NCI-H1048 (cell line): ENCODE results near the gene INF2.
A peak's percentile ranks its signal among the peaks of the same experiment; 100 is the strongest.
"Not testable (repeated sequence)": the region's sequence is repeated elsewhere in the genome, so short reads cannot be mapped to it uniquely, and the experiment has no call there.

ENCODE experiments used
- DNase-seq: peaks from one replicate; lab custom pipeline; 2025; lab: John Stamatoyannopoulos, UW

INF2 gene

DNA sequence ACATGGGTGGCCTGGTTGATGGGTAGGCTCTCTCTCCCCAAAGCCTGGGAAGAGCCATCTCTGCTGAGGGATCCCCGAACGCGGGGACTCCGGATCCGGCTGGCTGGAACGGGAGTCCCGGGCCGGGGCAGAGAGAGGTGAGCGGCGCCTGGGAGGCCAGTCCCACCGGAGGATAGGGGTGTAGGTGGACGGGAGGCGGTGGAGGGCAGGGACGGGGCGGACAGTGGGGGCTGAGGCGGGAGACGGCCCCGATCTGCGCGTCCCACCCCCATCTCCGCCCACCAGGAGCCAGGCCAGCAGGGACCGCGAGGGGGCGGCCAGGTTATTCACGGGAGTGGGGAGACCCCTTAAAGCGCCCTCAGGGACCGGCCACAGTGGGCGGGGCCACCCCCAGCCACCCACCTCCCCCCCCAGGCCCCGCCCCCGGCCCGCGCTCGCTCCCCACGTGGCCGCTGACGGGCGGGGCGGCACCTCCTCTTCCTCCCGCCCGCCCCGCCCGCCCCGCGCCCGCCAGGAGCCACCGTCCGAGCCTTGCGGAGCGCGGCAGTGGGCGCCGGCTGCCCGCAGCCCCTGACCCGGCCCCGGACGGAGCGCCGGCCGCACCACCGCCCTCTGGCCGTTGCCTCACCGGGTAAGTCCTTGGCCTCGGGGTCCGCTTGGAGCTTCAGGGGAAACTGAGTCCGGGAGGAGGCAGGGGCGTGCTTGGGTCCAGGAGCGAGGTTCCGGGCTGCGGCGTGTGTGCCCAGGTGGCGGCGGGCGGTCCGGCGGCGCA is at the start of gene INF2:
Gene INF2 (plus strand): TSS at position 510 of the 772 bp plus-strand sequence. CDS start 11,748 bp downstream, outside the sequence.
- DNase-seq = no peak

DNA sequence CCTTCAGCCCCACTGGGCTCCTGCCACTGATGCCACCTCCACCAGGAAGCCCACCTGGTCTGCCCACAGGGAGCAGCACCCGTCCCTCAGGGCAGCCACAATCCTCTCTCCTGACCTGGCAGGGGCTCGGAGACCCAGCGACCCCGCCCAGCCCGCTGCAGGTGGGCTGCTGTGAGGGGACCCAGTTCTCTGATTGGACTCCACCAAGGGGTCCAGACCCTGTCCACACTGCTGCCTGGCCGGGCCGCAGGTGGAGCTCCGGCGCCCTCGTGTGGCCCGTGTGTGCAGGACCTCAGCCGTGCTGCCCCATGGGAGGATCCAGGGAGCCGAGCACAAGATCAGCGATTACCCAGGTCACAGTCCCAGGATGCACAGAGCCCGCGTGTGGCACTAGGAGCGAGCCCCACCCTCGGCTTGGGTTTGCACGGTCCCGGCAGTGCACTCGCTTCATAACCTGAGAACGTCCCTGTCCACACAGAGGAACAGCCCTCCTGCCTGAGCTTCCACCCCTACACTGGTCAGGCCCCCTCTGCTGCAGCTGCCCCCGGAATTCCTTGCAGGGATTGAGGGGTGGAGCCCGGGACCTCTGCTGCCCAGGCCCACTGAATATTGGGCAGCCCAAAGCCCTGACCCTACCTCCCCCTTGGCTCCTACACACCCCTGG is 49.4 kb upstream of the INF2 start:
- DNase-seq = peak; percentile 8

DNA sequence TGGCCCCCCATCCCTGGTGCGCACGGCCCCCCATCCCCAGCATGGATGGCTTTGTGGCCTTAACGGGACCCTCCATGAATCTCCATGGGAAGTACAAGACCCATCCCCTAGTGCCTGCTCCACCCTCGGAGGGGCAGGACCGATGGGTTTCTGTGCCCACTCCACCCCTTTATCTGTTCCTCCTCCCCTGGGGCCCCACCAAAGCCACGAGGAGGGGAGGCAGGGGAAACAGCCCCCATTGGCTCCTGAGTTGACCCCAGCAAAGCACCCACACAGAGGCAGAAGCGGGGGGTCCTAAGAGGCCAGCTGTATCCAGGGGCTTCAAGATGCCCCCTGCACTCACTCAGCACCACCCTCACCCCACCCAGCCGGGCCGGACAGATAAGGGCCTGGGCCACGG is 48.7 kb upstream of the INF2 start:
- DNase-seq = no peak

DNA sequence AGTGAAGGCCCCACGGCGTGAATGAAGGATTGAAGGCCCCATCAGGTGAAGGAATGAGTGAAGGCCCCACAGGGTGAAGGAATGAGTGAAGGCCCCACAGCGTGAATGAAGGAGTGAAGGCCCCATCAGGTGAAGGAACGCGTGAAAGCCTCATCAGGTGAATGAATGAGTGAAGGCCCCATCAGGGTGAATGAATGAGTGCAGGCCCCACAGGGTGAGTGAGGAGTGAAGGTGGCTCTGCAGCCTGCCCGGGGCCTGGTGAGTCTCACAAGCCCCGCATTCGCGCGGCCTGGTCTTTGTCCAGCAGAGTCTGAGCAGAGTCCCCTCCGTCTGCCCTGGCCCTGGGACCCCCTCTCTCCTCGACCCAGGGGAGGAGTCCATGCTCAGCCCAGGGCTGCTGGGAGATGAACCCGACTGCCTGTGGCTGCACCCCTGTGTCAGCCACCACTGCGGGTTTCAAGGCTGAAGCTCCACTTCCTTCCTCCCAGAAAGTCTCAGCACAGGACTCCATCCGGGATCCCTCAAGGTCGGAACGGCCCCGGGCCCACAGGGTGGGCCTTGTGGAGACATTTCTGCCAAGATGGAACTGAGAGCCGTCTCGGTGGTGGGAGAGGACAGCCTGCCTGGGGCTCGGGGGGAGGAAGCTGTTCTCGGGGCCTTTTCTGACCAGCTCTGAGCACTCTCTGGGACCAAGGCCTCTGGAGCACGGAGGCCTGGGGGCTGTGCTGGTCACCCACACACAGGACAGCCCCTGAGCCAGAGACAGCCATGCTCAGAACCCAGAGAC is 47.5 kb upstream of the INF2 start:
- no peak for DNase-seq

DNA sequence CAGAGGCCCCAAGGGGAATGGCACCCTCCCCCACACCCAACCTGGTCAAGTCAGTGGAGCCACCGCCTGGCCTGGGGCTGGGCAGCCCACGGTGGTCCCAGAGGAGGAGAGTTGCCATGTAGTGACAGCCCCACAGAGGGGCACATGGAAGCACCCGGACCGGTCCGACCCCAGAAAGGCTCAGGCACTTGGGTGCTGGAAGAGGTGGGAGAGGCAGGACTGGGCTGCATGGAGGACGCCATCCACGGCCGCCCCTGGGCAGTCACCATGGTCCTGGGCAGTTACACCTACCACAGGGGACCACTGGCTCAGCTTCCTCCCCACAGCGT is 46.9 kb upstream of the INF2 start:
- DNase-seq = no peak

DNA sequence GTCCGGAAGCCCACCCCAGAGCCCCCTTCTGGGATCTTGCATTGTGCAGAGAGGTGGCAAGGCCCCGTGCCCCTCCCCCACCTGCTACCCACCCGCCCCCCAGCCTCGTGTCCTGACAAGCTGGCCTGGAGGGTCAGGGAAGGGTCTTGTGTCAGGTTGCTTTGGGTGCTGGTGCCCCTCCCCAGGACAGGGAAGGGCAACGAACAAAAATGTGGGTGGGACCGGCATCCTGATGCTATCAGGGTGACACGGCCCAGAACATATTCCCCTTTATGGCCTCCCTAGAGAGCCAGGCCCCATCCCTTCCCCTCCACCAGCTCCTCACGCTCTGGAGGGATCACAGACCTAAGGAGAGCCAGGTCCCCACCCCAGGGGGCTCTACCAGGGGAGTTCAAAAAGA is 46.1 kb upstream of the INF2 start:
- DNase-seq = no peak

DNA sequence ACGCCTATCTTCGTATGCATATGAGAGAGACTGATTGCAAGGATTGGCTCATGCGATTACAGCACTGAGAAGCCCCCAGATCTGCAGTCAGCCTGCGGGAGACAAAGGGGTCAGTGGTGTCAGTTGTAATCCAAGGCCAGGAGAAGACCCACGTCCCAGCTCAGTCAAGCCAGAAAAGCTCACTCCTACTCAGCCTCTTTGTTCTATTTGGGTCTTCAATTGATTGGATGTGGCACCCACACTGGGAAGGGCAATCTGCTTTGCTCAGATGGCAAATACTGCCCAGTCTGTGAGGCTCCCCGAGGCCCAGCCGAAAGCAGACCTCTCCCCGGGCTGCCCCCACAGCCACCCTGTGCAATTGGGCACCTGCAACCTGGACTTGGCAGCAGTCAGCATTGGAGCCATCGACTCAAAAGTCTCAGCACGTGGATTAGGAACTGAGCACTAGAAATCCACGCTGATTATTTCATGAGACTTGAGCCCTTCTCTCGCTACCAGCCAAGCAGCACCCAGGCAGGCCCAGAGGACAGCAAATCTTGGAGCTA is 45.3 kb upstream of the INF2 start:
- no peak for DNase-seq

DNA sequence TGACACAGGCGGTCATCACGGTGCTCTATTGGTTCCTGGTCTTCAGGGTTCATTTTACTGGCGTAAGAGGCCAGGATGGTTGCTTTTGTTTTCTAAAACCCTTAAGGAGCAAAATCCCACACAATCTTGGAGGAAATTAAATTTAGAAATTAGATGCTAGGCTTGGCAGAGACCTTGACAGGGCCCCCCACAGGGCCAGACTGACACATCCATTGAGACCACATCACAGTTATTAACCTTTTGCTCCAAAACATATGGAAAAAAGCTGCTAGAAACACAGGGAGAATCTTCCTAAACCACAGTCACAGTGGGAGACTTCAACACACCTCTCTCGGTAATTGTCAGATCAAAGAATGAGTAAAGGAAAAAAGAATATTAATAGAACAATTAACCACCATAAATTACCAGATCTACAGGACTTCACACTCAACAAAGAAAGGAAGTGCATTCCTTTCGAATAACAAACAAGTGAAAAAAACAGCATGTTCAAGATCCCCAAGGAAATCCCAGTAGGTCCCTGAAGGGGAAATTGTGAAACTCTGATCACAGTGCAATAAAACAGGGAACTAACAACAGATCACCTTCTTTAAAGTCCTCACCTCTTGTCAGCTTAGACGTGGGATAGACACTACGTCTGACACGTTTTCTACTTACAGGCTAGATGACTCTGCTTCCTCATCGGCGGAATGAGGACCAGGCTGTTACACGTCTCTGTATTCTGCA is 44.6 kb upstream of the INF2 start:
- DNase-seq = no peak

DNA sequence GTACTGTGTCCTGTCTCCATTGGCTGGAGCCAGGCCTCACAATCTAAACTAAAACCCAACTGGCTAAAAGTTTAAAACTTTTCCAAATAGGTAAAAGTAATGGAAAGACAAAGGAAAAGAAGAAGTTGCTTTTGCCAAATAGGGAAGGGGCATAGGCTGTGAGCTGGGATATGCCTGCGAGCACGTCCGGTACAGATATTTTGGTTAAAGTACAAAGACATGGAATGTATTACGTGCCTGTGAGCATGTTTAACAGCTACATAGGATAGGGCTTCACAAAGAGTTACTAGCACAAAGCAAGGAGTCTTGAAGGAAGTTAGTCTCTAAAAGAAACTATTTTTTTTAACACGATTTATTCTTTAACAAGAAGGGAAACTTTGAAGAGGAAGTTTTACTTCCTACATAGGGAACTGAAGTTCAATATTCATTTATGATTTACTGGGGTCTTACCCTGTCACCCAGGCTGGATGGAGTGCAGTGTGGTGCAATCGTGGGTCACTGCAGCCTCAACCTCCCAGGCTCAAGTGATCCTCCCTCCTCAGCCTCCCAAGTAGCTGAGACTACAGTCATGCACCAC is 41.9 kb upstream of the INF2 start:
- no peak for DNase-seq

DNA sequence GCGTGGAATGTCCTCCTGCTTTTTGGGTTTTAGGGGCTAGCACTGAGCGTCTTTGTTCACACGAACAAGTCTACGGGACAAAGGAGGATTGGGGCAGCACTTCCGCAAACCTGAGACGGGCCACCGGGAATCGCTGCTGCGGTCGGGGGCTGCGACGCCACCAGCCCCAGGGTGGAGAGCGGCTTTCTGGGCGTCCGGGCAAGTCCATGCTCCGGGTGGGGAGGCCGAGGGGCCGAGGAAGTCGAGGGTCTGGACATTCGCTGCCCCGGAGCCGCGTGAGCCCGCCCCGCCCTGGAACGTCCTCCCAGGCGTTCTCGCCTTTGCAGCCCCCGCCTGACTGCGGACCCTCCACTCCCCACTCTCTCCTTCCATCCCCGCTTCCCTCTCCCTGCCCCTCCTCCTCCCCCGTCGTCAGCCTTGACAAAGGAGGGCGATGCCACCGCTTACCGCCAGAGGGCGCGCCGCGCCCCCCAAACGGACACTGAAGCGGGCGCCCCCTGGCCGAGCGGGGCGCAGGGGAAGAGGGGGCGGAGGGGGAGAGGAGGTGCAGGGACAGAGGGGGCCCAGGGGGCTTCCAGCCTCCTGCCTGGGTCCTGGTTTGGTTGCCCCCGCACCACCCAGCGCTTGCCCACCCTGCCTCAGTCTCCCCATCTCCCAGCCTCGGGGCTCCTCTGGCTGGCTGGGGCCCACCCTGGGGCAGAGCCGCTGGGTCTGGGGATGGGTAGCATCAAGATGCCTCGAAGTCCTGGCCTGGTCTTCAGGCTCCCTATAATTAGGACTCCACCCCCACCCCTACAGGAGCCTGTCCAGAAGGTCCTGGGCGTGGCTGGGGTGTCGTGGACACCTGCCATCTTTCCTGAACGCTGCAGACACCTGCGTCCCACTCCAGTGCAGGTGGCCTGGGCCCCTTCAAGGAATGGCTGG is 39.1 kb upstream of the INF2 start:
- no peak for DNase-seq

DNA sequence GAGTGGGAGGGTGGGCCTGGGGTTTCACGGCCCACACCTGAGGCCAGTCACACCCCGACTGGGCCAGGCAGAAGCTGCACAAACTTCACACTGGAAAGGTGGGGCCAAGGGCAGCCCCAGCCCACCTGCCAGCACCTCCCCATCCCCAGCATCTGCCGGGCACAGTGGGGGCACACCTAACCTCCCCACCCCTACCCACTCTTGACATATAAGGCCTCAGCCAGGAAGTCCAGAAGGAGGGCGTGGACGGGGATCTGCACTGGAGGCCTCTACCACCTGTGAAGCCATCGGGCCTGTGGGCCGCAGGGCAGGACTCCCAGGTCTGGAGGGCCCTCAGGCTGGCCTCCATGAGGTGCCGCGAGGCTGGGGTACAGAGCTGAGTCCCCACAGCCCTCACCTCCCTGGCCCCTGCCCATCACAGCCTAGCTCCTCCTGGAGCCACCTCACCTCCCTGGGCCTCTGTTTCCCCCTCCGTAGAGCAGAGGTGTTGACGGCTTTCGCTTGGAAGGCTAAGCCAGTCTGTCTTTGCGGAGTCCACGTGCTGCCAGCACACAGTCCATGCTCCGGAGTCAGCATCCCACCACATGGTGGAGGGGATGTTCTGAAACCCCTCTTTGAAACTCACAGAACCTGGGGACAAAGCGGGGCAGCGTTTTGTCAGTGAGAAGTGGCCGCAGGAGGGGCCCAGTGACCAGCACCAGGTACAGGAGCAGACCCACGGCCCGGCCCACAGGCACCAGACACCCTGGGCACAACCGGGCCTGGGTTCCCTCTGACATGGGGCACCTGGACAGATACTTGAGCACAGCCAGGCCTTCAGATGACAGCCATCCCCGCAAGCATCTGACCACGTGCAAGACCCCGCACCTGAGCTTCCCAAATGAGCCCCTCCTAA is 38.2 kb upstream of the INF2 start:
- no peak for DNase-seq

DNA sequence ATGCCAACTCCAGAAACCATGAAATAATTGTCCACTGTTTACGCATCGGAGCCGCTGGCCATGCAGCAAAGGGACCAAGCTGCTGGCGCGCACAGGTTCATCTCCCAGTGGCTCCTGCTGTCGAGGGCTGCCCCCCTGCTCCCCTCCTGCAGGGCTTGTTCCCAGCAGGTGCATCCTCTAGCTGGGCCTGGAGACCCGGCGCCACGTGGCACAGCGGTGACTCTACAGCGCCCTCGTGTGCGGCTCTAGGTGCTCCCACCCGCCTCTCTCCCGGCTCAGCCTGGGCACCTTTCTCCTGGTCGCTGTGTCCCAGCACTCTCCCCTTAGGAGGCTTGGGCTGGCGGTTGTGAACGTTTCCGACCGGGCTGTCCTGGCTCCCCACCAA is 37.5 kb upstream of the INF2 start:
- no peak for DNase-seq

DNA sequence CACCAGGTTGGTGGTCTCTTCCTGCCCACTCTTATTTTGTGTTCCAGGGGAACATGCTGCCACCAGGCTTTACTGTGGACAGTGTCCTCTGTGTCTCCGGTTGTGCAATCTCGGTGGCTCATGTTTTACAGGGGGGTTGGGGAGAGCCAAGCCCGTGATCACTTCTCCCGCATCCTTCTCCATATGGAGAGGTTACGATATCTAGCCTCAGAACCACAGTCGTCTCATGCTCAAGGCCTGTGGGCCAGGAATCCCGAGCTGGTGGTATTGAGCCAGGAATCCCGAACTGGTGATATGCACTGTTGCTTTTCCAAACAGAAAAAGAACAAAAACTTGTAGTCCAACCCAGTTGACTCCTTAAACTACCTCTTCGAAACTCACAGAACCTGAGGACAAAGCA is 37.0 kb upstream of the INF2 start:
- DNase-seq = no peak

DNA sequence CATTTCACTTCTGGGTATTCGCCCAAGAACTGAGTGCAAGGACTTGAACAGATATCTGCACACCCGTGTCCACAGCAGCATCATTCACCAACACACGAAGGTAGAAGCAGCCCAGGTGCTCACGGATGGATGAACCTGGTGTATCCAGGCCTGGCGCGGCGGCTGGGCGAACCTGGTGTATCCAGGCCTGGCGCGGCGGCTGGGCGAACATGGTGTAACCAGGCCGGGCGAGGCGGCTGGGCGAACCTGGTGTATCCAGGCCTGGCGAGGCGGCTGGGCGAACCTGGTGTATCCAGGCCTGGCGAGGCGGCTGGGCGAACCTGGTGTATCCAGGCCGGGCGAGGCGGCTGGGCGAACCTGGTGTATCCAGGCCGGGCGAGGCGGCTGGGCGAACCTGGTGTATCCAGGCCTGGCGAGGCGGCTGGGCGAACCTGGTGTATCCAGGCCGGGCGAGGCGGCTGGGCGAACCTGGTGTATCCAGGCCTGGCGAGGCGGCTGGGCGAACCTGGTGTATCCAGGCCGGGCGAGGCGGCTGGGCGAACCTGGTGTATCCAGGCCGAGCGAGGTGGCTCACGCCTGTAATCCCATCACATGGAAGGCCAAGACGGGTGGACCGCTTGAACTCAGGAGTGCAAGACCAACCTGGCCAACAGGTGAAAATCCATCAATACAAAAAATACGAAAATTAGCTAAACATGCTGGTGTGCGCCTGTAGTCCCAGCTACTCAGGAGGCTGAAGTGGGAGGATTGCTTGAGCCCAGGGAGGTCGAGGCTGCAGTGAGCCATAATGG is 36.1 kb upstream of the INF2 start:
- DNase-seq = not testable (repeated sequence)

DNA sequence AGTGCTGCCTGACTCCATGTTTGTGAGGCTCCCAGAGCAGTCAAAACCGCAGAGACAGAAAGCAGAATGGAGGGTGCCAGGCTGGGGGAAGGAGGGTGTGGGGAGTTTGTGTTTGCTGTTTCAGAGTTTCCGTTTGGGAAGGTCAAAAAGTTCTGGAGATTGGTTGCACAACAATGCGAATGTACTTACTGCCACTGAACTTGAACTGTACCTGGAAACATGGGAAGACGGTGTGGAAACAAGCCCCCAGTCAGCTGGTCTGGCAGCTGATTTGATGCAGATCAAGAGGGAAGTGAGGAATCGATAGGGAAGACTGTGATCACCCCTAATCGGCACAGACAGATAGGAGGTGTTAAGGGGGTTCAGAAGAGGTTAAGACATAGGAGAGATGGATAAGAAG is 35.3 kb upstream of the INF2 start:
- DNase-seq = no peak

DNA sequence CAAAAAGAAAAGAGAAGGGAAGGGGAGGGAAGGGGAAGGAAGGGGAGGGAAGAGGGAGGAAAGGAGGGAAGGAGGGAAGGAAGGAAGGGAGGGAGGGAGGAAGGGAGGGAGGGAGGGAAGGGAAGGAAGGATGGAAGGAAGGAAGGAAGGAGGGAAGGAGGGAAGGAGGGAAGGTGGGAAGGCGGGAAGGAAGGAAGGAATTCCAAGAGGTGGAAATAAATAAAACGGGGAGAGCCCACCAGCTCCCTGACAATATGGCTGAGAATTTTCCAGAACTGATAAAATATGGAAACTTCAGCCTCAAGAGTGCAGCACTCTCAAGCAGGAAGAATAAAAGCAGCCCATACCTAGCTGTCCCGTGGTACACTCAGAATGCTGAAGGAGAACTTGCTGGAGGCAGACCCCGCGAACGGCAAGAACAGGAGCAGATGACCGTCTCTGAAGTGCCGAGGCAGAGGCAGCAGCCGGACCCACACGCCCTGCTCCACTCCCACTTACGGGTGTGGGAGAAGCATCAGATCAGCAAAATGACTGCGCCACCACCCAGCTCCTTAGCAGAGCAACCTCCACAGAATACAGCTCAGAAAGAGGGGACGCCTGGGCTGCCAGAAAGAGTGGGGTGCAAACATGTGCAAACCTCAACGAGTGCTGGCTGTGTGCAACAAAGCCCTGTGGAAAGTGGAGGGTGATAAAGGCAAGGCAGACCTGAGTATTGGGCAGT is 34.1 kb upstream of the INF2 start:
- no peak for DNase-seq

DNA sequence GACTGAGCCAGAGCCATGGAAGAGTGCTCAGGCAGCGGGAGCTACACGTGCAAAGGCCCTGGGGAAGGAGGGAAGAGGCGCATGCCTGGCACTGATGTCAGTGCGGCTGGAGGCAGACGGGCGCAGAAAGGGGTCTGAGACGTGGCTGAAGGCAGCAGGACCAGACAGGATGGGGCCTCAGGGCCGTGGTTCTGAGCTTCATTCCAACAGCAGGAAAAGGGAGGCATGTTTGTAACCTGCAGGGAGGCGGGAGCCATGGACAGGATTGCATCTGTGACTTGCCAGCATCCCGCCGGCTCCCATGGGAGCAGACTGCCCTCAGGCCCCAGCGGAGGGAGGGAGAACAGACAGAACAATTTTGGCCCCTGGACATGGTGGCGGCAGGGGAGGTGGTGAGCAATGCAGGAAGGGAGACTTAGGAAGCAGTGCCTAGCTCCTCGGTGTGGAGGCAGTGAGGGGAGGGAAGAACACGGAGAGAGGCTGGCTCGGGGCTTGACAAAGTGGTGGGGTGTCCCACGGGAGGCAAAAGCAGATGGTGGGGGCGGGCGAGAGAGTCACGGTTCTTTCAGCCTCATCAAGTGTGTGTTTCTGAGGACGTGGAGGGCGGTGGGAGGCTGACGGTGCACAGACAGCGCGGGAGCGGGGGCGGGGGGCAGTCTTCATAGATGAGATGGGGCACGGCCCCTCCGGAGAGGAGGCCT is 33.3 kb upstream of the INF2 start:
- DNase-seq = no peak
